GM21529 (cell line): ENCODE data around the gene SCML2.
"Not testable (repeated sequence)": the region's sequence is repeated elsewhere in the genome, so short reads cannot be mapped to it uniquely, and the experiment has no call there.

Experiments
- ATAC-seq: cut with Tn5 transposase; IDR thresholded peaks from one replicate; pipeline ENCODE4 v1.9.1; 2021; ENCODE audit not compliant: unreplicated experiment

SCML2 gene

GRCh38 chrX:18354369-18355223 is at the start of gene SCML2:
SCML2 (minus strand) TSS chrX:18354688; CDS start chrX:18334071, 20,617 bp downstream.
- ATAC-seq, result no peak

- no peak for ATAC-seq
These were observed 47.3 kb upstream of the SCML2 start for GRCh38 chrX:18401848-18402213.

GRCh38 chrX:18394477-18394876 is 40.0 kb upstream of the SCML2 start:
- no peak for ATAC-seq

- no peak for ATAC-seq
These were observed 36.6 kb upstream of the SCML2 start for GRCh38 chrX:18390941-18391538.

GRCh38 chrX:18389966-18390365 is 35.5 kb upstream of the SCML2 start:
- ATAC-seq, result no peak

GRCh38 chrX:18377796-18378195 is 23.3 kb upstream of the SCML2 start:
- ATAC-seq, result peak; percentile 53

- ATAC-seq, result not testable (repeated sequence)
These were observed 20.8 kb upstream of the SCML2 start for GRCh38 chrX:18375131-18375805.

GRCh38 chrX:18369096-18369495 is 14.6 kb upstream of the SCML2 start:
- ATAC-seq, result not testable (repeated sequence)

- no peak for ATAC-seq
These were observed 13.9 kb upstream of the SCML2 start for GRCh38 chrX:18368402-18368801.

- ATAC-seq, result no peak
These were observed 6.4 kb upstream of the SCML2 start for GRCh38 chrX:18360867-18361266.

GRCh38 chrX:18353931-18354368 is 538 bp downstream of the SCML2 start:
- no peak for ATAC-seq

- no peak for ATAC-seq
These were observed 2.7 kb downstream of the SCML2 start for GRCh38 chrX:18351784-18352183.

GRCh38 chrX:18348047-18348446 is 6.4 kb downstream of the SCML2 start:
- ATAC-seq, result no peak

- no peak for ATAC-seq
These were observed 45.1 kb downstream of the SCML2 start for GRCh38 chrX:18309401-18309800.

GRCh38 chrX:18297251-18297650 is 57.2 kb downstream of the SCML2 start:
- ATAC-seq, result no peak

GRCh38 chrX:18294893-18295292 is 59.6 kb downstream of the SCML2 start:
- no peak for ATAC-seq

GRCh38 chrX:18291006-18291545 is 63.4 kb downstream of the SCML2 start:
- ATAC-seq, result no peak

GRCh38 chrX:18290200-18290599 is 64.3 kb downstream of the SCML2 start:
- no peak for ATAC-seq

- no peak for ATAC-seq
These were observed 65.8 kb downstream of the SCML2 start for GRCh38 chrX:18288716-18289115.

GRCh38 chrX:18286322-18286831 is 68.1 kb downstream of the SCML2 start:
- no peak for ATAC-seq

- no peak for ATAC-seq
These were observed 76.0 kb downstream of the SCML2 start for GRCh38 chrX:18278449-18278848.
